ENCODE data around the gene ZNF736.

GRCh38 chr7:64313740-64314491 lies at the start of gene ZNF736:
- TF ChIP-seq, protein P1, sequence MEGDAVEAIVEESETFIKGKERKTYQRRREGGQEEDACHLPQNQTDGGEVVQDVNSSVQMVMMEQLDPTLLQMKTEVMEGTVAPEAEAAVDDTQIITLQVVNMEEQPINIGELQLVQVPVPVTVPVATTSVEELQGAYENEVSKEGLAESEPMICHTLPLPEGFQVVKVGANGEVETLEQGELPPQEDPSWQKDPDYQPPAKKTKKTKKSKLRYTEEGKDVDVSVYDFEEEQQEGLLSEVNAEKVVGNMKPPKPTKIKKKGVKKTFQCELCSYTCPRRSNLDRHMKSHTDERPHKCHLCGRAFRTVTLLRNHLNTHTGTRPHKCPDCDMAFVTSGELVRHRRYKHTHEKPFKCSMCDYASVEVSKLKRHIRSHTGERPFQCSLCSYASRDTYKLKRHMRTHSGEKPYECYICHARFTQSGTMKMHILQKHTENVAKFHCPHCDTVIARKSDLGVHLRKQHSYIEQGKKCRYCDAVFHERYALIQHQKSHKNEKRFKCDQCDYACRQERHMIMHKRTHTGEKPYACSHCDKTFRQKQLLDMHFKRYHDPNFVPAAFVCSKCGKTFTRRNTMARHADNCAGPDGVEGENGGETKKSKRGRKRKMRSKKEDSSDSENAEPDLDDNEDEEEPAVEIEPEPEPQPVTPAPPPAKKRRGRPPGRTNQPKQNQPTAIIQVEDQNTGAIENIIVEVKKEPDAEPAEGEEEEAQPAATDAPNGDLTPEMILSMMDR (tag by site-specific recombination; IDR thresholded peaks at IDR 0.05): no peak
- TF ChIP-seq, protein P2, sequence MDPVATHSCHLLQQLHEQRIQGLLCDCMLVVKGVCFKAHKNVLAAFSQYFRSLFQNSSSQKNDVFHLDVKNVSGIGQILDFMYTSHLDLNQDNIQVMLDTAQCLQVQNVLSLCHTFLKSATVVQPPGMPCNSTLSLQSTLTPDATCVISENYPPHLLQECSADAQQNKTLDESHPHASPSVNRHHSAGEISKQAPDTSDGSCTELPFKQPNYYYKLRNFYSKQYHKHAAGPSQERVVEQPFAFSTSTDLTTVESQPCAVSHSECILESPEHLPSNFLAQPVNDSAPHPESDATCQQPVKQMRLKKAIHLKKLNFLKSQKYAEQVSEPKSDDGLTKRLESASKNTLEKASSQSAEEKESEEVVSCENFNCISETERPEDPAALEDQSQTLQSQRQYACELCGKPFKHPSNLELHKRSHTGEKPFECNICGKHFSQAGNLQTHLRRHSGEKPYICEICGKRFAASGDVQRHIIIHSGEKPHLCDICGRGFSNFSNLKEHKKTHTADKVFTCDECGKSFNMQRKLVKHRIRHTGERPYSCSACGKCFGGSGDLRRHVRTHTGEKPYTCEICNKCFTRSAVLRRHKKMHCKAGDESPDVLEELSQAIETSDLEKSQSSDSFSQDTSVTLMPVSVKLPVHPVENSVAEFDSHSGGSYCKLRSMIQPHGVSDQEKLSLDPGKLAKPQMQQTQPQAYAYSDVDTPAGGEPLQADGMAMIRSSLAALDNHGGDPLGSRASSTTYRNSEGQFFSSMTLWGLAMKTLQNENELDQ (tag by site-specific recombination; IDR thresholded peaks at IDR 0.05; ENCODE audit: low read depth): no peak
- no peak for TF ChIP-seq ZNF473 (tag by site-specific recombination; IDR thresholded peaks at IDR 0.05)
